Ascending aorta (tissue), 2 donors: ENCODE measurements around the gene CRYM. TPM values are rescaled to one million over a fixed set of nuclear protein-coding genes. Genes with fewer than 3 reads are reported as not detected.
"Not testable (repeated sequence)": the region's sequence is repeated elsewhere in the genome, so short reads cannot be mapped to it uniquely, and the experiment has no call there.

Experiments used
- DNase-seq, 2 donors: peaks; one replicate each; pipeline ENCODE4 v3.0.0-alpha.2; 2019; ENCODE audit warnings: low spot score in 2 of 2
- H3K27ac ChIP-seq, 2 donors: fragments of 200-600 bp; sonication (generic); one replicate each; pipeline ENCODE4 v1.5.1; 2016 to 2017; ENCODE audit warnings: mild to moderate bottlenecking in 1 of 2
- H3K27me3 ChIP-seq: fragments of 200-600 bp; sonication (generic); one replicate; pipeline ENCODE4 v1.5.1; 2017
- H3K36me3 ChIP-seq, 2 donors: fragments of 200-600 bp; sonication (generic); one replicate each; pipeline ENCODE4 v1.5.1; 2016
- H3K4me1 ChIP-seq, 2 donors: fragments of 200-600 bp; sonication (generic); one replicate each; pipeline ENCODE4 v1.5.1; 2016 to 2017; ENCODE audit warnings: mild to moderate bottlenecking in 1 of 2
- H3K4me3 ChIP-seq, 2 donors: fragments of 200-600 bp; sonication (generic); one replicate each; pipeline ENCODE4 v1.5.1; 2016 to 2017; ENCODE audit warnings: mild to moderate bottlenecking in 1 of 2
- H3K9me3 ChIP-seq, 2 donors: fragments of 200-600 bp; sonication (generic); one replicate each; pipeline ENCODE4 v1.5.1; 2016
- CTCF ChIP-seq, 3 experiments: fragments of 200-600 bp in 2 of 3; fragments of 450-650 bp in 1 of 3; sonication (generic) in 2 of 3; IDR thresholded peaks; one replicate each; pipeline ENCODE4 v1.5.1; 2016 to 2019; ENCODE audit warnings: antibody characterized with exemption in 3 of 3, mild to moderate bottlenecking in 1 of 3, moderate library complexity in 1 of 3
- intact Hi-C: fragments of 100-400 bp; cut with DNase I; formaldehyde crosslinking; loops from one replicate; pipeline ENCODE4 v1.15.1; 2023
- total RNA-seq: library from RNA; depleted of rRNA; stranded (reverse); fragments of >200 nt; gene quantifications from one replicate; pipeline ENCODE4 v1.1.0, GENCODE V29; 2016

The CRYM gene
- total RNA-seq, 1 donor from 2014 or later, result not detected

DNA sequence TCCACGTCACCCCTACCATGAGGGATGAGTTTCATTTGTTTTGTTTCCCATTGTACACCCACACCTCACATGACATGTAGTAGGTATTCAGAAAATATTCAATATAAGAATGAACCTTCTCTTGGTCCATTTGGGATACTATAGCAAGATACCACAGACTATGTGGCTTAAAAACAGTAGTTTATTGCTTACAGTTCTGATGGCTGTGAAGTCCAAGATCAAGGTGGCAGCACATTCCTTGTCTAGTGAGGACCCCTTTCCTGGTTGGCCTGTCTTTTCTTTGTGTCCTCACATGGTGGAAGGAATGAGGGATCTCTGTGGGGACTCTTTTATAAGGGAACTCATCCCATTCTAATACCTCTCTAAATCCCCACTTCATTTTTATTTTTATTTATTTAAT, 36.2 kb upstream of the CRYM start:
- Histone ChIP-seq H3K9me3 (no peaks in the 10 kb centered on the region), H3K4me1 (no peaks in the 10 kb centered on the region)
- DNase-seq, result no peak

GRCh38 chr16:21312863-21313372, 34.8 kb upstream of the CRYM start:
- H3K4me1 ChIP-seq, H3K4me3 ChIP-seq, H3K9me3 ChIP-seq, H3K27me3 ChIP-seq, intact Hi-C loops, H3K27ac ChIP-seq, H3K36me3 ChIP-seq, DNase-seq: not testable (repeated sequence)

More for the DNA sequence above, 36.2 kb upstream of the CRYM start:
- no peak overlapping the region for H3K4me3 ChIP-seq
- intact Hi-C loops, result no loop called here
- H3K36me3 ChIP-seq, result no peaks in the 10 kb centered on the region
- TF ChIP-seq CTCF (IDR thresholded peaks at IDR 0.05), result no peak
- no peak overlapping the region for H3K27ac ChIP-seq
- H3K27me3 ChIP-seq, result no peaks in the 10 kb centered on the region

DNA sequence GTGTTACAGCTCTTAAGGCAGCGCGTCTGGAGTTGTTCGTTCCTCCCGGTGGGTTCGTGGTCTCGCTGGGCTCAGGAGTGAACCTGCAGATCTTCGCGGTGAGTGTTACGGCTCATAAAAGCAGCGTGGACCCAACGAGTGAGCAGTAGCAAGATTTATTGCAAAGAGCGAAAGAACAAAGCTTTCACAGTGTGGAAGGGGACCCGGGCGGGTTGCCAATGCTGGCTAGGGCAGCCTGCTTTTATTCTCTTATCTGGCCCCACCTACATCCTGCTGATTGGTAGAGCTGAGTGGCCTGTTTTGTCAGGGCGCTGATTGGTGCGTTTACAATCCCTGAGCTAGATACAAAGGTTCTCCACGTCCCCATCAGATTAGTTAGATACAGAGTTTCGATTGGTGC, 34.0 kb upstream of the CRYM start:
- H3K9me3 ChIP-seq, DNase-seq, H3K4me1 ChIP-seq, H3K27ac ChIP-seq, H3K4me3 ChIP-seq, H3K27me3 ChIP-seq, H3K36me3 ChIP-seq, intact Hi-C loops: not testable (repeated sequence)

DNA sequence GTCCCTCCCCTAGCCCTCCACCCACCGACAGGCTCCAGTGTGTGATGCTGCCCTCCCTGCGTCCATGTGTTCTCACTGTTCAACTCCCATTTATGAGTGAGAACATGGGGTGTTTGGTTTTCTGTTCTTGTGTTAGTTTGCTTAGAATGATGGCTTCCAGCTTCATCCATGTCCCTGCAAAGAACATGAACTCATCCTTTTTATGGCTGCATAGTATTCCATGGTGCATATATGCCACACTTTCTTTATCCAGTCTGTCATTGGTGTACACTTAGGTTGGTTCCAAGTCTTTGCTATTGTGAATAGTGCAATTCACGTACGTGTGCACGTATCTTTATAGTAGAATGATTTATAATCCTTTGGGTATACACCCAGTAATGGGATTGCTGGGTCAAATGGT, 28.6 kb upstream of the CRYM start:
- H3K4me3 ChIP-seq, DNase-seq, H3K36me3 ChIP-seq, H3K4me1 ChIP-seq, H3K27ac ChIP-seq, H3K9me3 ChIP-seq, H3K27me3 ChIP-seq, intact Hi-C loops: not testable (repeated sequence)

GRCh38 chr16:21302898-21303528, 24.9 kb upstream of the CRYM start:
- Histone ChIP-seq H3K4me3 (no peak overlapping the region), H3K27me3 (no peaks in the 10 kb centered on the region), H3K9me3 (no peaks in the 10 kb centered on the region), H3K36me3 (no peaks in the 10 kb centered on the region), H3K27ac (no peak overlapping the region), H3K4me1 (peaks cover 0 to 4% of the 10 kb centered on the region in 2 donors)
- no peak for TF ChIP-seq CTCF (IDR thresholded peaks at IDR 0.05)
- intact Hi-C loops, result no loop called here
- no peak for DNase-seq

DNA sequence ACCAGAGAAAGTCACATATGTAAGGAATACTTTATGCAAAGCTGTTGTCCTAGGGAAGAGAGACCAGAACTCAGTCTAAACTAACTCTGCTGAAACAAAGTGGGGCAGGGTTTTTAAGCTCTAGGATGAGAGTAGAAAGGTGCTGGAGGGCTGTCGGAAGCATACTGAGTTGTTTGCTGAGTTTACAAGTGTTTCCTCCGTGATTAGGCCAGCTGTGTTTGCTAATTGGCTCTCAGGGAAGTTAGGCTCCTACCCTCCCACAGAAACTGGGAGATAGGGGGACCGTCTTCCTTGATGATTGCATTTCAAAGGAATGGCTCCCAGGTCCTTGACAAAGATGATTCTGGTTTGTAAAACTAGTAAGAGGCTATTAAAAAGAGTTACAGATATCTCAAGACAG, 24.4 kb upstream of the CRYM start:
- Histone ChIP-seq H3K36me3 (no peaks in the 10 kb centered on the region), H3K4me1 (peaks cover 0 to 4% of the 10 kb centered on the region in 2 donors), H3K27ac (no peak overlapping the region), H3K27me3 (no peaks in the 10 kb centered on the region), H3K9me3 (no peaks in the 10 kb centered on the region), H3K4me3 (peak overlapping the region in 1 of 2 donors; percentile 79)
- intact Hi-C loops, result no loop called here
- DNase-seq, result no peak
- TF ChIP-seq CTCF (IDR thresholded peaks at IDR 0.05), result no peak

DNA sequence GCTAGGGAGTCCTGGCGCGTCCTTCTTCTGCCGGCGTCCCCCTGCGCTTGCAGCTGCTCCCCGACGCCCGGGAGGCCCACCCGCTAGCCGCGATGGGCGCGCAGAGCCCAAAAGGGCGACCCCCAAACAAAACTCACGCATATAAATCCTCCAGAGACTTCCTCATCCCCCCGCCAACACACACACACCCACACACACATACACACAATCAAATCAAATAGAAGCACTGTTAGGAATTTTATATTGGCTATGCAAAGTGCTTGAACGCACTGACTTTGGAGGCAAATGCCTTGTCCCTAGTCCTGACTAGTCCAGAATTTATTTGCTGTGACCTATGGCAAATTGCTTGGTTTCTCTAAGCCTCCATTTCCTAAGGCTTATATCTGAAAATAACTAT, 23.8 kb upstream of the CRYM start:
- H3K27ac ChIP-seq, result peak overlapping the region; percentile 82 to 83

More for the DNA sequence above, 23.8 kb upstream of the CRYM start:
- no peak for DNase-seq
- Histone ChIP-seq H3K27me3 (no peaks in the 10 kb centered on the region), H3K9me3 (no peaks in the 10 kb centered on the region), H3K4me1 (peaks cover 0 to 4% of the 10 kb centered on the region in 2 donors), H3K4me3 (peak overlapping the region; percentile 72 to 79), H3K36me3 (no peaks in the 10 kb centered on the region)
- intact Hi-C loops, result loop anchor here (2.0 kb wide), 3 partner anchors 19 to 495 kb away; partner anchors contain the start of genes ERI2 and REXO5
- no peak for TF ChIP-seq CTCF (IDR thresholded peaks at IDR 0.05)
